Skeletal muscle cell (primary cell): Measurements from ENCODE around the gene NOL3.
"Not testable (repeated sequence)": the region's sequence is repeated elsewhere in the genome, so short reads cannot be mapped to it uniquely, and the experiment has no call there.

ENCODE experiments used
- DNase-seq: peaks from one replicate; pipeline ENCODE4 v3.0.0-alpha.2; 2010; ENCODE audit warnings: low read depth
- H3K4me3 ChIP-seq: 2 replicates; pipeline ENCODE4 v1.5.1; 2011; ENCODE audit warnings: low read depth, mild to moderate bottlenecking, control low read depth, low read length, moderate library complexity

Gene NOL3

DNA sequence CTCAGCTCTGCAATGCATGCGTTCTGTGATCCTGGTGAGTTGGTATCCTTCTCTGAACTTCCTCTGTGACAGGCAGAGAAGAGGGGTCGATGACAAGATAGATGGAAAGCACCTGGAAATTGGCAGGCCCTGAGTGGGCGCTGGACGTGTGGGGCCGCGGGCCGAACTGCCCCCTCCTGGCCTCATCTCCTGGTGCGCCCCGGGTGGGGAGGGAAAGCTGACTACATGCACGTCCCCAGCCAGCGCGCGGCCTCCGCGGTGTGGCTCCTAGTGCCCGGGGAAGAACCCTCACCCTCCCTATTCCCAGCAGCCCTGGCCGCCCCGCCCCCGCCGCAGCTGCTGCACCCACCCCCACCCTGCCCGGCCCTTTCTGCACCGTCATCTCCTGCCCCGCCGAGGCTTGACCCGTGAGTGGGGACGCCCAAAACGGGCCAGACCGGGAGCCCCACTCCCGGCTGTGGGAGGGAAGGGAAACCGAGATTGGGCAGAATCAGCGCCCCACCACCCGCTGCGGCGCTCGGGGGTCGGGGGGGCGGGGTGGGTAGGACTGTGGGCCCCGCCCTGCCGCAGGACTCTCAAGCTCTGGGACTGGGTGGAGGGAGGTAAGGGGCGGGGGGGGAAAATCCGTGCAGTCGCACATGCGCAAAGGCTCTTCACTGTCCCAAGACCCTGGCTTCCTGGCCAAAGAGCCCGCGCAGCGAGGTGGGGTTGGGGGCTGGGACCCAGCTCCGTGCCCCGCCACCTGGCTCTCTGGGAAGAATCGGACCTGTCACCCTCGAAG, at the start of gene NOL3:
Gene NOL3, plus strand, starts transcription at position 371 of the 781 bp plus-strand sequence.
- DNase-seq, result peak; percentile 78
- H3K4me3 ChIP-seq, result peak within 1 kb of the TSS; percentile 43

DNA sequence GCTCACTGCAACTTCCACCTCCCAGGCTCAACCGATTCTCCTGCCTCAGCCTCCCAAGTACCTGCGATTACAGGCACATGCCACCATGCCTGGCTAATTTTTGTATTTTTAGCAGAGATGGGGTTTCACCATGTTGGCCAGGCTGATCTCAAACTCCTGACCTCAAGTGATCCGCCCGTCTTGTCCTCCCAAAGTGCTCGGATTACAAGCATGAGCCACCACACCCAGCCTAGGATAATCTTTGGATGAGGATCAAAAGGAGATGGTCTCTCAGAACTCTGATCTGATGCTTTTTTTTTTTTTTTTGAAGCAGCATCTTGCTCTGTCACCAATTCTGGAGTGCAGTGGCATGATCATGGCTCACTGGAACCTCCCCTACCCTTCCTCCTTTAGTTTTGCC, 47.5 kb upstream of the NOL3 start:
- not testable (repeated sequence) for H3K4me3 ChIP-seq, DNase-seq

- no peak for DNase-seq
- H3K4me3 ChIP-seq, result no peak overlapping the region
Measured at GRCh38 chr16:67128417-67128816, 41.9 kb upstream of the NOL3 start.

- H3K4me3 ChIP-seq, result no peak overlapping the region
- no peak for DNase-seq
Measured at GRCh38 chr16:67128887-67129286, 41.5 kb upstream of the NOL3 start.

- no peak for DNase-seq
- no peak overlapping the region for H3K4me3 ChIP-seq
Measured at GRCh38 chr16:67129422-67129821, 40.9 kb upstream of the NOL3 start.

GRCh38 chr16:67137605-67138004, 32.7 kb upstream of the NOL3 start:
- no peak overlapping the region for H3K4me3 ChIP-seq
- DNase-seq, result no peak

- H3K4me3 ChIP-seq, result no peak overlapping the region
- no peak for DNase-seq
Measured at GRCh38 chr16:67141391-67141790, 28.9 kb upstream of the NOL3 start.

GRCh38 chr16:67142342-67142741, 28.0 kb upstream of the NOL3 start:
- H3K4me3 ChIP-seq, result no peak overlapping the region
- DNase-seq, result no peak

GRCh38 chr16:67144943-67145342, 25.4 kb upstream of the NOL3 start:
- DNase-seq, result no peak
- H3K4me3 ChIP-seq, result no peak overlapping the region

DNA sequence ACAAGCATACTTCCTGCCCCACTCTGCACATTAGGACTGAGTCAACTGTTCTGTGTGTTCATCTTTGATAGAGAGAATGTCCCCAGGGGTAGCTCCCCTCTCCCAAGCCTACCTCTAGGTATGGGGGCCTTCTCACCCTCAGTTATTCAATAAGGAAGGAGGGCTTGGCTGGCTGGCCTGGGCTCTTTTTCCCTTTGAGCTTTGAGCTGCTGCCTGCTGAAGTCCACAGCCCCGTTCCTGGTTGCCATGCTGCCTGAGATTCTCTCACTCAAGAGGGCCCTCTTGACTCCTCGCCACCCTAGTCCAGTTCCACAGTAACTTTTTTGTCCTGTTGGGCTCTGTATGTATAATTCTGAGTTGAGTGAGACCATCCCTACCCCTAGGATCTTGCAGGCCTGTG, 24.6 kb upstream of the NOL3 start:
- no peak overlapping the region for H3K4me3 ChIP-seq
- no peak for DNase-seq

DNA sequence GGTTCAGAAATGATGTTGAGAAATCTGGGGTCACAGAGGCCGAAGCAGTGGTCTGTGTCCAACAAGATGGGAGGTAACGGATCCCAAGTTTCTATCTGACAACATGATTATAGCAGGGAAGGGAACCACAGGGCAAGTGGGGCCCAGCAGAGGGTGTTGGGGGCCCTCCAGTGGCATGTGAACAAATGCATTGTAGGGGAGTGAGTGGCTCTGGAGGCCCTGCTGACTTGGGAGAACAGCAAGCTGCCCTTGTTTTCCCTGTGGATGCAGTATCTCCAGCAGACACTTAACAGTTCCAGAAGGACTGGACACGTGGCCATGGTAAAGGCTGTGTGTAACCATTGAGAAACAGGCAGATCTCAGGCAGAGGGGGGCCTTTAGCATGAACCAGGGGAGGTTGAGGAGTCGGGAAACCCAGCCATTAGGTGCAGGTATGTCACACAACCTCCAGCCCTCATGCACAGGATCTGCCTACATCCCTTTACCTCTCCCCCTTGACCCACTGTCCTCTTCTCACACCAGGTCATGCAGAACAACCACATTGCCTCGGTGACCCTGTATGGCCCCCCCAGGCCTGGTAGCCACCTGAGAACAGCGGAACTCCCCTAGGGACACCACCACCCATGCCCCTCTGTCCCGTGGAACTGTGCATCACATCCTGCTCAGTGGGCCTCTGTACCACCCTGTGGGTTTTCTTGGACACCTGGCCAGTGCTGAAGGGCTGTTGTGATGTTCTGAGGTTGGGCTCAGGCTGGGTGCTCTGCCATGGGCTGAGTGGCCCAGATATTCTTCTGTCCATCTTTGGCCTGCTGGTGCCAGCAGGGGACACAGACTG, 23.6 kb upstream of the NOL3 start:
- DNase-seq, result no peak
- H3K4me3 ChIP-seq, result no peak overlapping the region

DNA sequence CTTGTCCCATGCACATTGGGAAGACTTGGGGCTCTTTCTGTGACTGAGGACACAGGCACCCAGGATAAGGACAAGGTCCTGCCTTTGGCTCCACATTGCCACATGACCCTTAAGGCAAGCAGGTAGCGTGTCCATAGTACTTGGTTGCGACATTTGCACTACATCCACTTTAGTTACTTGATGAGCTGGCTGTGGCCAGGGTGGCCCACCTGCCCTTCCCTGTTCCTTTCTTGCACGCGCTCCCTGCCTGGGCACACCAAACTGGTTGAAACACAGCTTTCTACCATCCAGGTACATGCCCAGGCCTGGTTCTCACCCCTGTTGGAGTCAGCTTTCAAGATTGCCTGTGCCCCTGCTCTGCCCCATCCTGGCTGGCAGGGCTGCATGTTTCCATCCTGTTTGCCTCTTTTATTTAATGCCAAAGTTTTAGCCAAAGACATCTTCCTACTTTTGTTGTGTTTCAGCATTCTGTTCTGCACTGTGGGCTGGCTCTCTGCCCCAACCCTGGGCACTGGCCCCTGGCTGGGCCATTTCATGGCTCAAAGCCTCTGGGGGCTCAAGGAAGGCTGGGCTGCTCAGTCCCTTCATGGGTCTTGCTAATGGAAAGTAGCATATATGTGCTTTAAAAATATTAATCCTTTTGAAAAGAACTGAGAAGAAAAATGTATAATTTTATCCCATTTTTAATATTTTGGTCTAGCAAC, 22.7 kb upstream of the NOL3 start:
- H3K4me3 ChIP-seq, result no peak overlapping the region
- no peak for DNase-seq

- DNase-seq, result no peak
- no peak overlapping the region for H3K4me3 ChIP-seq
Measured at GRCh38 chr16:67148221-67148620, 22.1 kb upstream of the NOL3 start.

- H3K4me3 ChIP-seq, result no peak overlapping the region
- no peak for DNase-seq
Measured at GRCh38 chr16:67148656-67149275, 21.6 kb upstream of the NOL3 start.

- H3K4me3 ChIP-seq, result peak overlapping the region; percentile 67
- DNase-seq, result no peak
Measured at GRCh38 chr16:67149276-67150046, 20.9 kb upstream of the NOL3 start.

- no peak for DNase-seq
- H3K4me3 ChIP-seq, result peak overlapping the region; percentile 67
Measured at GRCh38 chr16:67150047-67150832, 20.1 kb upstream of the NOL3 start.

- no peak for DNase-seq
- peak within 1 kb of the TSS; percentile 67 for H3K4me3 ChIP-seq
Measured at GRCh38 chr16:67150833-67151396, 19.4 kb upstream of the NOL3 start, which contains the start of gene B3GNT9. B3GNT9 (minus strand) TSS chr16:67150998; CDS start chr16:67150485, 513 bp downstream.
